Measurements from ENCODE around the gene TCF3.

The TCF3 gene

GRCh38 chr19:1684573-1684912, 32.1 kb upstream of the TCF3 start:
- H3K9ac ChIP-seq (ENCODE audit: low read length) = no peak overlapping the region
- H3K27ac ChIP-seq (ENCODE audit: low read depth, low read length) = no peak overlapping the region
- H3K27me3 ChIP-seq (ENCODE audit: control insufficient read depth in 1 of 2, insufficient read depth in 2 of 2, low read length in 2 of 2) = peaks cover 3 to 27% of the 10 kb centered on the region in 2 donors
- no peak overlapping the region for H3K4me3 ChIP-seq (ENCODE audit: low read depth in 1 of 2, low read length in 2 of 2)
- H3K36me3 ChIP-seq (ENCODE audit: insufficient read depth, low read length) = no peaks in the 10 kb centered on the region
- no peaks in the 10 kb centered on the region for H3K4me1 ChIP-seq (ENCODE audit: insufficient read depth, low read length)
- no peaks in the 10 kb centered on the region for H3K9me3 ChIP-seq (ENCODE audit: low read length)

GRCh38 chr19:1683869-1684572, 31.6 kb upstream of the TCF3 start:
- no peak overlapping the region for H3K4me3 ChIP-seq (ENCODE audit: low read depth in 1 of 2, low read length in 2 of 2)
- H3K4me1 ChIP-seq (ENCODE audit: insufficient read depth, low read length) = no peaks in the 10 kb centered on the region
- peaks cover 3 to 32% of the 10 kb centered on the region in 2 donors for H3K27me3 ChIP-seq (ENCODE audit: control insufficient read depth in 1 of 2, insufficient read depth in 2 of 2, low read length in 2 of 2)
- no peak overlapping the region for H3K27ac ChIP-seq (ENCODE audit: low read depth, low read length)
- H3K9ac ChIP-seq (ENCODE audit: low read length) = no peak overlapping the region
- no peaks in the 10 kb centered on the region for H3K36me3 ChIP-seq (ENCODE audit: insufficient read depth, low read length)
- H3K9me3 ChIP-seq (ENCODE audit: low read length) = no peaks in the 10 kb centered on the region

GRCh38 chr19:1680976-1681375, 28.6 kb upstream of the TCF3 start:
- H3K4me1 ChIP-seq (ENCODE audit: insufficient read depth, low read length) = no peaks in the 10 kb centered on the region
- H3K27me3 ChIP-seq (ENCODE audit: control insufficient read depth in 1 of 2, insufficient read depth in 2 of 2, low read length in 2 of 2) = peaks cover 13 to 52% of the 10 kb centered on the region in 2 donors
- H3K9me3 ChIP-seq (ENCODE audit: low read length) = no peaks in the 10 kb centered on the region
- H3K27ac ChIP-seq (ENCODE audit: low read depth, low read length) = no peak overlapping the region
- H3K9ac ChIP-seq (ENCODE audit: low read length) = no peak overlapping the region
- no peaks in the 10 kb centered on the region for H3K36me3 ChIP-seq (ENCODE audit: insufficient read depth, low read length)
- no peak overlapping the region for H3K4me3 ChIP-seq (ENCODE audit: low read depth in 1 of 2, low read length in 2 of 2)

GRCh38 chr19:1678073-1678472, 25.7 kb upstream of the TCF3 start:
- H3K27me3 ChIP-seq (ENCODE audit: control insufficient read depth in 1 of 2, insufficient read depth in 2 of 2, low read length in 2 of 2) = peaks cover 21 to 61% of the 10 kb centered on the region in 2 donors
- no peaks in the 10 kb centered on the region for H3K36me3 ChIP-seq (ENCODE audit: insufficient read depth, low read length)
- H3K4me3 ChIP-seq (ENCODE audit: low read depth in 1 of 2, low read length in 2 of 2) = no peak overlapping the region
- no peak overlapping the region for H3K27ac ChIP-seq (ENCODE audit: low read depth, low read length)
- H3K9ac ChIP-seq (ENCODE audit: low read length) = no peak overlapping the region
- no peaks in the 10 kb centered on the region for H3K4me1 ChIP-seq (ENCODE audit: insufficient read depth, low read length)
- no peaks in the 10 kb centered on the region for H3K9me3 ChIP-seq (ENCODE audit: low read length)

- no peak overlapping the region for H3K9ac ChIP-seq (ENCODE audit: low read length)
- no peaks in the 10 kb centered on the region for H3K36me3 ChIP-seq (ENCODE audit: insufficient read depth, low read length)
- no peaks in the 10 kb centered on the region for H3K4me1 ChIP-seq (ENCODE audit: insufficient read depth, low read length)
- no peaks in the 10 kb centered on the region for H3K9me3 ChIP-seq (ENCODE audit: low read length)
- H3K4me3 ChIP-seq (ENCODE audit: low read depth in 1 of 2, low read length in 2 of 2) = no peak overlapping the region
- no peak overlapping the region for H3K27ac ChIP-seq (ENCODE audit: low read depth, low read length)
- H3K27me3 ChIP-seq (ENCODE audit: control insufficient read depth in 1 of 2, insufficient read depth in 2 of 2, low read length in 2 of 2) = peaks cover 17 to 76% of the 10 kb centered on the region in 2 donors
Observed at GRCh38 chr19:1676351-1677266, 24.2 kb upstream of the TCF3 start.

- no peak overlapping the region for H3K9ac ChIP-seq (ENCODE audit: low read length)
Observed at GRCh38 chr19:1675633-1676350, 23.4 kb upstream of the TCF3 start.

GRCh38 chr19:1674293-1674679, 21.9 kb upstream of the TCF3 start:
- Histone ChIP-seq H3K36me3 (ENCODE audit: insufficient read depth, low read length) (no peaks in the 10 kb centered on the region), H3K27ac (ENCODE audit: low read depth, low read length) (no peak overlapping the region), H3K9me3 (ENCODE audit: low read length) (no peaks in the 10 kb centered on the region), H3K4me1 (ENCODE audit: insufficient read depth, low read length) (no peaks in the 10 kb centered on the region), H3K27me3 (ENCODE audit: control insufficient read depth in 1 of 2, insufficient read depth in 2 of 2, low read length in 2 of 2) (peaks cover 21 to 93% of the 10 kb centered on the region in 2 donors), H3K4me3 (ENCODE audit: low read depth in 1 of 2, low read length in 2 of 2) (no peak overlapping the region), H3K9ac (ENCODE audit: low read length) (no peak overlapping the region)

More at GRCh38 chr19:1675633-1676350, 23.4 kb upstream of the TCF3 start:
- Histone ChIP-seq H3K4me1 (ENCODE audit: insufficient read depth, low read length) (no peaks in the 10 kb centered on the region), H3K27ac (ENCODE audit: low read depth, low read length) (no peak overlapping the region), H3K4me3 (ENCODE audit: low read depth in 1 of 2, low read length in 2 of 2) (no peak overlapping the region), H3K36me3 (ENCODE audit: insufficient read depth, low read length) (no peaks in the 10 kb centered on the region), H3K9me3 (ENCODE audit: low read length) (no peaks in the 10 kb centered on the region), H3K27me3 (ENCODE audit: control insufficient read depth in 1 of 2, insufficient read depth in 2 of 2, low read length in 2 of 2) (peaks cover 21 to 84% of the 10 kb centered on the region in 2 donors)

GRCh38 chr19:1673645-1674292, 21.4 kb upstream of the TCF3 start:
- Histone ChIP-seq H3K9ac (ENCODE audit: low read length) (no peak overlapping the region), H3K27me3 (ENCODE audit: control insufficient read depth in 1 of 2, insufficient read depth in 2 of 2, low read length in 2 of 2) (peaks cover 21 to 93% of the 10 kb centered on the region in 2 donors), H3K4me3 (ENCODE audit: low read depth in 1 of 2, low read length in 2 of 2) (no peak overlapping the region), H3K27ac (ENCODE audit: low read depth, low read length) (no peak overlapping the region), H3K9me3 (ENCODE audit: low read length) (no peaks in the 10 kb centered on the region), H3K4me1 (ENCODE audit: insufficient read depth, low read length) (no peaks in the 10 kb centered on the region), H3K36me3 (ENCODE audit: insufficient read depth, low read length) (no peaks in the 10 kb centered on the region)

GRCh38 chr19:1672769-1673644, 20.6 kb upstream of the TCF3 start:
- no peaks in the 10 kb centered on the region for H3K36me3 ChIP-seq (ENCODE audit: insufficient read depth, low read length)
- H3K9ac ChIP-seq (ENCODE audit: low read length) = no peak overlapping the region
- H3K27ac ChIP-seq (ENCODE audit: low read depth, low read length) = no peak overlapping the region
- H3K27me3 ChIP-seq (ENCODE audit: control insufficient read depth in 1 of 2, insufficient read depth in 2 of 2, low read length in 2 of 2) = peaks cover 21 to 93% of the 10 kb centered on the region in 2 donors
- no peaks in the 10 kb centered on the region for H3K4me1 ChIP-seq (ENCODE audit: insufficient read depth, low read length)
- no peaks in the 10 kb centered on the region for H3K9me3 ChIP-seq (ENCODE audit: low read length)
- no peak overlapping the region for H3K4me3 ChIP-seq (ENCODE audit: low read depth in 1 of 2, low read length in 2 of 2)

- Histone ChIP-seq H3K9ac (ENCODE audit: low read length) (no peak overlapping the region), H3K27me3 (ENCODE audit: control insufficient read depth in 1 of 2, insufficient read depth in 2 of 2, low read length in 2 of 2) (peaks cover 21 to 91% of the 10 kb centered on the region in 2 donors), H3K4me1 (ENCODE audit: insufficient read depth, low read length) (no peaks in the 10 kb centered on the region), H3K36me3 (ENCODE audit: insufficient read depth, low read length) (no peaks in the 10 kb centered on the region), H3K4me3 (ENCODE audit: low read depth in 1 of 2, low read length in 2 of 2) (no peak overlapping the region), H3K27ac (ENCODE audit: low read depth, low read length) (no peak overlapping the region), H3K9me3 (ENCODE audit: low read length) (no peaks in the 10 kb centered on the region)
Observed at GRCh38 chr19:1672038-1672768, 19.8 kb upstream of the TCF3 start.
